ENCODE results near the gene SLC27A3. TPM values are rescaled to one million over a fixed set of nuclear protein-coding genes. Genes with fewer than 3 reads are reported as not detected.

SLC27A3 gene
- total and polyA plus RNA-seq, 2 donors (not counting 3 experiments of a cell fraction or from before 2014, with no cell fraction given): 26.6 to 34.3 TPM

DNA sequence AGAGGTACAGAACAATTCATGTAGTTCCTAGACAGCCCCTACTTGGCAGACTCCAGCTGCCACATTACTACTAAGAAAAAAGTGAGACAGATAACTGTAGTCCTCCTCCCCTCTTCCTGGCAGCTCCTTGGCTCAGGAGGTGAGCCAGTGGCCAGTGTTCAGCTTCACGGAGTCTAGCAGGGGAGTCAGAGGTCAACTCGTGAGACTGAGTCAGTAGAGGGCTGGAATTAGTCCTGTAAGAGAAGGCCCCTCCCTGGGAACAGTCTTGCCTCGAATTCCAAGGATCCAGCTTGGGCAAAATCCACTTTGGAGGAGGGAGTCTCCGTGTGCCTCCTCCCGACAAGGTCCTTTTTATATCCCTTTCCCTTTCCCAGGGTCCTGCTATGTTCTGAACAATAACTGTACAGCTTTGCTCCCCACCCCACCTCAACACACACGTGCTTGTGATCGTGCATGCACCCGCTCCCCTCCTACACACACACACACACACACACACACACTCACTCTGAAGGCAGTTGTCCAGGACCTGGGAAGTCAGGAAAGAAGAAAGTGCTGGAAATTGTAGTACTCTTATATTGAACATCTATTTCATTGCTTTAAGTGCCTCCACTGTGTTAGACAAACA is 22.5 kb upstream of the SLC27A3 start:
- peak overlapping the region; percentile 93 for H3K27ac ChIP-seq (ENCODE audit: insufficient read depth, low read depth, low read length)
- H3K4me1 ChIP-seq (ENCODE audit: control insufficient read depth, extremely low read depth, insufficient read depth, low read length): peaks cover 40% of the 10 kb centered on the region
- intact Hi-C loops (cut with micrococcal nuclease) (loop anchor here (1.0 kb wide), 4 partner anchors 11 to 184 kb away; no protein-coding TSS in a partner anchor), dilution Hi-C loops (cut with MboI; ENCODE audit: extremely low pct_ligation_motif_present, low sequenced_read_pairs) (no loop called here)
- H4K20me1 ChIP-seq (replicated peaks; ENCODE audit: control insufficient read depth, extremely low read depth, insufficient read depth, low read length): no peaks in the 10 kb centered on the region
- H3K36me3 ChIP-seq (ENCODE audit: control insufficient read depth in 2 of 2, extremely low read depth in 1 of 2, insufficient read depth in 2 of 2, low read length in 2 of 2): peaks cover 7 to 12% of the 10 kb centered on the region in 2 experiments
- FAIRE-seq: no peak
- peak overlapping the region in 1 of 3 experiments; percentile 28 for H3K4me3 ChIP-seq (replicated peaks in 1 of 3; ENCODE audit: insufficient read depth in 1 of 3, low read depth in 1 of 3, low read length in 3 of 3)
- no peaks in the 10 kb centered on the region for H3K79me2 ChIP-seq (ENCODE audit: control insufficient read depth, insufficient read depth, low read length)
- peak; percentile 85 for DNase-seq (ENCODE audit: low read depth, low spot score)
- POLR2A ChIA-PET: interaction anchor here (0.7 kb wide), 2 partner anchors 31 to 57 kb away, joined by 3 to 7 read pairs; no protein-coding TSS in a partner anchor
- H2AFZ ChIP-seq (ENCODE audit: low read depth, low read length): peak overlapping the region; percentile 4
- TF ChIP-seq JUN (IDR thresholded peaks at IDR 0.05; ENCODE audit: borderline replicate concordance, insufficient read depth, insufficient read length, low read depth): peak; percentile 48
- TF ChIP-seq POLR2A (IDR thresholded peaks at IDR 0.05; ENCODE audit: low read depth, low read length): no peak
- TF ChIP-seq POLR2AphosphoS5 (IDR thresholded peaks at IDR 0.05; ENCODE audit: insufficient read depth, low read depth, low read length): peak; percentile 40
- no peak for TF ChIP-seq GATA2 (IDR thresholded peaks at IDR 0.05; ENCODE audit: insufficient read depth, insufficient read length, low read depth, low read length)
- peak; percentile 11 for TF ChIP-seq MYC (IDR thresholded peaks at IDR 0.05; ENCODE audit: low read depth, low read length)
- peak; percentile 65 for TF ChIP-seq FOS (IDR thresholded peaks at IDR 0.05; ENCODE audit: borderline replicate concordance, insufficient read depth, low read length)
- BruUV-seq (replicated peaks): TSS peak; percentile 66
- CTCF ChIA-PET: interaction anchor here (0.9 to 5.0 kb wide), 11 partner anchors 14 to 125 kb away, joined by 3 to 29 read pairs (median 3); partner anchors contain the start of genes INTS3, NPR1 and S100A13
- H3K27me3 ChIP-seq (ENCODE audit: control insufficient read depth in 2 of 2, insufficient read depth in 2 of 2, low read length in 2 of 2): no peaks in the 10 kb centered on the region
- H3K9ac ChIP-seq (replicated peaks; ENCODE audit: extremely low read depth, insufficient read depth, low read length): peak overlapping the region; percentile 52
- H3K9me1 ChIP-seq (replicated peaks; ENCODE audit: control insufficient read depth, extremely low read depth, insufficient read depth, low read length): no peaks in the 10 kb centered on the region
- no peaks in the 10 kb centered on the region for H3K9me3 ChIP-seq (replicated peaks; ENCODE audit: control insufficient read depth, insufficient read depth, low read length)
- H3K4me2 ChIP-seq (ENCODE audit: insufficient read depth, low read length): peak overlapping the region; percentile 82

DNA sequence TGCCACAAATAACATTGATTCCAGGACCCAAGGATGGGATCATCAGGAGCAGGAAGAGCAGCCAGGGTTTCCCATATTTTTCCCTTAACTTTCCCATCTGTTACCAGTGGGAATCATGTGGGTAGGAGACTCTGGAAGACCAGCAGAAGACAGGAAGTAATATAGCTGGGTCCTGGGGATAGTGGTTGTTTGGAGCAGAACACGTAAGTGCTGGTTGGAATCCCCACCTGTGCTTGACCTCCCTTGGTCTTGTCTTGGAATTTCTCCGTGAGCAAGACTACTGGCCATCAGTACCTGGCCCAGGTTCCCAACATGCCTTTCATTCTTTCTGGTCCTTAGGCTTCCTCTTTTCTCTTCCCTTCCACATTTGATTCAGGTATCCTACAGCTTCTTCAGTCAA is 20.9 kb upstream of the SLC27A3 start:
- peaks cover 45% of the 10 kb centered on the region for H3K4me1 ChIP-seq (ENCODE audit: control insufficient read depth, extremely low read depth, insufficient read depth, low read length)
- TF ChIP-seq FOS (IDR thresholded peaks at IDR 0.05; ENCODE audit: borderline replicate concordance, insufficient read depth, low read length) (no peak), MYC (IDR thresholded peaks at IDR 0.05; ENCODE audit: low read depth, low read length) (no peak), EZH2 (IDR thresholded peaks at IDR 0.05; ENCODE audit: borderline replicate concordance, low read depth, low read length, severe bottlenecking) (no peak), GATA2 (IDR thresholded peaks at IDR 0.05; ENCODE audit: insufficient read depth, insufficient read length, low read depth, low read length) (no peak), JUN (IDR thresholded peaks at IDR 0.05; ENCODE audit: borderline replicate concordance, insufficient read depth, insufficient read length, low read depth) (no peak), POLR2AphosphoS5 (IDR thresholded peaks at IDR 0.05; ENCODE audit: insufficient read depth, low read depth, low read length) (no peak), POLR2A (IDR thresholded peaks at IDR 0.05; ENCODE audit: low read depth, low read length) (no peak)
- TF ChIP-seq, protein P1, sequence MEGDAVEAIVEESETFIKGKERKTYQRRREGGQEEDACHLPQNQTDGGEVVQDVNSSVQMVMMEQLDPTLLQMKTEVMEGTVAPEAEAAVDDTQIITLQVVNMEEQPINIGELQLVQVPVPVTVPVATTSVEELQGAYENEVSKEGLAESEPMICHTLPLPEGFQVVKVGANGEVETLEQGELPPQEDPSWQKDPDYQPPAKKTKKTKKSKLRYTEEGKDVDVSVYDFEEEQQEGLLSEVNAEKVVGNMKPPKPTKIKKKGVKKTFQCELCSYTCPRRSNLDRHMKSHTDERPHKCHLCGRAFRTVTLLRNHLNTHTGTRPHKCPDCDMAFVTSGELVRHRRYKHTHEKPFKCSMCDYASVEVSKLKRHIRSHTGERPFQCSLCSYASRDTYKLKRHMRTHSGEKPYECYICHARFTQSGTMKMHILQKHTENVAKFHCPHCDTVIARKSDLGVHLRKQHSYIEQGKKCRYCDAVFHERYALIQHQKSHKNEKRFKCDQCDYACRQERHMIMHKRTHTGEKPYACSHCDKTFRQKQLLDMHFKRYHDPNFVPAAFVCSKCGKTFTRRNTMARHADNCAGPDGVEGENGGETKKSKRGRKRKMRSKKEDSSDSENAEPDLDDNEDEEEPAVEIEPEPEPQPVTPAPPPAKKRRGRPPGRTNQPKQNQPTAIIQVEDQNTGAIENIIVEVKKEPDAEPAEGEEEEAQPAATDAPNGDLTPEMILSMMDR (IDR thresholded peaks at IDR 0.05; ENCODE audit: extremely low read depth in 1 of 2, insufficient read depth in 1 of 2, low read depth in 1 of 2, low read length in 2 of 2): no peak
- TF ChIP-seq, protein P2, sequence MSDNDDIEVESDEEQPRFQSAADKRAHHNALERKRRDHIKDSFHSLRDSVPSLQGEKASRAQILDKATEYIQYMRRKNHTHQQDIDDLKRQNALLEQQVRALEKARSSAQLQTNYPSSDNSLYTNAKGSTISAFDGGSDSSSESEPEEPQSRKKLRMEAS (IDR thresholded peaks at IDR 0.05; ENCODE audit: insufficient read depth, insufficient read length): no peak
- dilution Hi-C loops (cut with MboI; ENCODE audit: extremely low pct_ligation_motif_present, low sequenced_read_pairs): no loop called here
- CTCF ChIA-PET: interaction anchor here (1.0 kb wide), 1 partner anchor 17 kb away, joined by 3 read pairs; no protein-coding TSS in a partner anchor
- no peak for FAIRE-seq
- no peak overlapping the region for H3K27ac ChIP-seq (ENCODE audit: insufficient read depth, low read depth, low read length)
- no peak overlapping the region for H2AFZ ChIP-seq (ENCODE audit: low read depth, low read length)
- DNase-seq (ENCODE audit: low read depth, low spot score): no peak
- no peaks in the 10 kb centered on the region for H4K20me1 ChIP-seq (replicated peaks; ENCODE audit: control insufficient read depth, extremely low read depth, insufficient read depth, low read length)
- no TSS peak for BruUV-seq (replicated peaks)
- H3K9me1 ChIP-seq (replicated peaks; ENCODE audit: control insufficient read depth, extremely low read depth, insufficient read depth, low read length): no peaks in the 10 kb centered on the region
- no peaks in the 10 kb centered on the region for H3K79me2 ChIP-seq (ENCODE audit: control insufficient read depth, insufficient read depth, low read length)
- H3K4me2 ChIP-seq (ENCODE audit: insufficient read depth, low read length): no peak overlapping the region
- no peak overlapping the region for H3K9ac ChIP-seq (replicated peaks; ENCODE audit: extremely low read depth, insufficient read depth, low read length)
- no peak overlapping the region for H3K4me3 ChIP-seq (replicated peaks in 1 of 3; ENCODE audit: insufficient read depth in 1 of 3, low read depth in 1 of 3, low read length in 3 of 3)
- no peaks in the 10 kb centered on the region for H3K27me3 ChIP-seq (ENCODE audit: control insufficient read depth in 2 of 2, insufficient read depth in 2 of 2, low read length in 2 of 2)
- POLR2A ChIA-PET: no interaction called here
- intact Hi-C loops (cut with micrococcal nuclease): no loop called here
- H3K9me3 ChIP-seq (replicated peaks; ENCODE audit: control insufficient read depth, insufficient read depth, low read length): no peaks in the 10 kb centered on the region
- H3K36me3 ChIP-seq (ENCODE audit: control insufficient read depth in 2 of 2, extremely low read depth in 1 of 2, insufficient read depth in 2 of 2, low read length in 2 of 2): peaks cover 2 to 4% of the 10 kb centered on the region in 2 experiments
